HG03378 (cell line): Measurements from ENCODE around the gene CFAP100.

Experiments used
- ATAC-seq: cut with Tn5 transposase; IDR thresholded peaks from one replicate; pipeline ENCODE4 v1.9.1; 2021; ENCODE audit warnings: mild to moderate bottlenecking, moderate library complexity; ENCODE audit not compliant: unreplicated experiment

Gene CFAP100

DNA sequence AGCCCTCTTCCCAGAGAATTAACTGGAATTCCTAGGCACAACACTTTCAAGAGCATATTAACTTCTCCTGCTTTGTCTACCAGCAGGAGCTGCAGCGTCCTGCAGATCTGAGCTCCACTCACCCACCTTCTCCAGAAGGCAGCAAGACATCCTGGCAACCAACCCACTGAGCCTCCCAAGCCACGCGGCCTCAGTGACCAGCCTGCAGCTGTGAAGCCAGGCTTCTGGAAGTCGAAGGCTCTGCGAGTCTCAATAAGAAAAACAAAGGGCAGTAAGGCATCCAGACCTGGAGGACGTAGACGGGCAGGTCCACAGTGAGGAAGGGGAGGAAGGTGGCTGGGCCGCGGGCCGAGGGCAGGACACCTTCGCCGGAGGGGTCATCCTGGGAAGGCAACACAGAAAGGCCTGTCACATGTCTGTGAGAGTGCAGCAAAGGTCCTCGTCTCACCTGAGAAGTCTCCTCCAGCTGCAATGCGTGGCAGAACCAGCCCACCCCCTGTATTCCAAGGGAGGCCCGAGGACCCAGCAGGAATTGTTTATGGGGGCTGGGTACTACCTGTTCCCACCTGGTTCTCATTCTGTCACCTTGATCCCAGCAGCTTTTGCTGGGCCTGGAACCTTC lies 44.7 kb downstream of the CFAP100 start:
- no peak for ATAC-seq

DNA sequence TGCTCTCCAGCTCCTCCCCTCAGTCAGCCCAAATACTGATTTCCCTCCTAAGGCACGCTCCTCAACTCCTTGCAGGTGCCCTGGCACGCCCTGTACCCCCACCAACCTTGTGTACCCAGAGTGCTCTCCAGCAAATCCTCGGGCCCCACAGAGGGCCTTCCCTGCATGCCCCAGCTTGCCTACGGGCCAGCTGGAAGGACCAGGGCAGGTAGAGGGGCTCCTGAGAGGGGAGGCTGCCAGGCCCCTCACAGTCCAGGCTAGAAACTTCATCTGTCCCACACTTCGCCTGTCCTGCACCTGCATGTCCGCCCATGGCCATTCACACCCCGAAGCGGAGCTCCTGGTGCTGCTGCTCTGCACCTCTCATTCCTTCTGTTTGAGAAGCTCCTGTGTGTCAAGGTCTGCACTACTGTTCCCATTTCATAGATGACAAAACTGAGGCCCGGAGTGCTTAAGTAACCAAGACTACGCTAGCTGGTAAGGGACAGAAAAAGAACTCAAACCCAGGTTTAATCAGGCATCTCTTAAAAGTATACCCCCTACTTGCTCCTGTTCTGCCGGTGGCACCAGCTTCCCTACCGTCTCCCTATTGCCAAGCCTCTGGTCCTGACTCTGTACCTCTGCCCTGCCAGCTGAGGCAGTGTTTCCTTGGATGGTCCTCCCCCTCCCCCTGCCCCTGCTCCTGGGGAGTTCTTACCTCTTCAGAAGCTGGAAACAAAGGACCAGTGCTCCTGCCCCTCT lies 45.4 kb downstream of the CFAP100 start:
- no peak for ATAC-seq

DNA sequence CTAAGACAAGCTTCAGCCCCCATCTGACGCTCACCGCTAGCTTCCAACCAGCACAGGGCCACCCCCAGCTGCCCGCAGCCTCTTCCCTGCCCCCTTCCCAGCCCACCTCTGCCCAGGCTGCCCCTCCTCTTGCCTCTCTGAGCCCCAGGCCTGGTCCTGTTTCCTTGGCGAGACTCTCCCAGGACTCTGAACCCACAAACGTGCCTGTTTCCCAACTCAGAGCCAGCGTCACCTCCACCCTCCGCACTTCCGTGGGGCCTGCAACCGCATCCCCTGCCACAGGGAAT lies 45.9 kb downstream of the CFAP100 start:
- no peak for ATAC-seq

DNA sequence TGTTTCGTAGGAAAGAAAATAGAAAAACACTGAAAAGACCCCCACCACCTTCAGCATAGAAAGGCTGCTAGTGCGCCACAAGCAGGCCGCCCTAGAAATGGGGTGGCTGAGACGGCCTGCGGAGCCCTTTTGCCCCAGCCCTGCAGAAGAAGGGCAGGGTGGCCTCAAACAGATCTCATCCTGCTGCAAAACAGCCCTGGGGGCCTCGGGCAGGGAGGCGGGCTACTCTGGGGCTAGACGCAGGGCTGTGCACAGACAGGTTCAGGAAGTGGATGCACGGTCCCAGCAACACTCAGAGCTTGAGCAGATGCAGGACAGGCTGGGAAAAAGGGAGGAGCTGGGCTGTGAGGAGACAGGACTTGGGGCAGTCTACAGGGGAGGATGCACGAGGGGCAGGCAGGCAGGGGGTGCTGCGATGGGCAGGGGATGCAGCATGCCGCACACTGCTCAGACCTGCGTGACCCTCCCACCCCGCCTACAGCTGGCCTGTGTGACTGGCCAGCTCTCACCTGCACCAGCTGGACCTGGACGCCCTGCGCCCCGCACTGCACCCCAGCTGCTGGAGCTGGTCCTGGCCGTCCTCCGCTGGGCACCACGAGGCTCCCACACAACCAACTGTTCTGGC lies 46.7 kb downstream of the CFAP100 start:
- no peak for ATAC-seq

DNA sequence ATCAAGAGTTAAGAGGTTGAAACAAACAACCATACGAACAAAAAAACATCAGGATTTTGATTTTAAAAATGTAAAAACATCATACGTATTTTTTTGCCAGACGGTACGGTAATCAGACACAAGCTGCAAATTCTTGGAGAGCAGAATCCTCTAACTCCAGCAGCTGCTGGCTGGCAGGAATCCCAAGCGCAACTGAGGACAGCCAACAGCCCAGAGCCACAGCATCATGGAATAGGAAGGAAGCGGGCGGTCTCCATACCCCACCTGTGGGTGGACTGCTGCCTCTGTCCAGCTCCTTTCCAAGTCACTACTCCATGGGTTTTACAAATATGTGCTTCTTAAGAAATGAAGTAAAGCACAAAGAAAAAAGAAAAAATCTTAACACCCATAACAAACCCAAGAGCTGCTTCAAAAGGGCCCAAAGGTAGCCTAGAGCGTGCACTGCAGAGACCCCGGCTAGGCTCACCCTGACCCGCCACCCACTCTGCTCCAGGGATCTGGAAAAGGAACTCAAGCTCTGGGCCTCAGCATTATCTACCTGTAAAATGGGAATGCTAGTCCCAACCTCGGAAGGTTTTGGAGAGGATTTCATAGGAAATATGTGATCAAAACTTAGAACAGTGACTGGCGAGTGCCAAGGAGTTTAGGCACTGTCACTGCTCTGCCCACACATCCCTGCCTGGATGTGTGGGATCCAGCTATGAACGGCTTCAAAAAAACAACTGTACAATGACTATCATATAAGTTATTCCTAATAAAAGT lies 47.6 kb downstream of the CFAP100 start:
- ATAC-seq, result no peak

DNA sequence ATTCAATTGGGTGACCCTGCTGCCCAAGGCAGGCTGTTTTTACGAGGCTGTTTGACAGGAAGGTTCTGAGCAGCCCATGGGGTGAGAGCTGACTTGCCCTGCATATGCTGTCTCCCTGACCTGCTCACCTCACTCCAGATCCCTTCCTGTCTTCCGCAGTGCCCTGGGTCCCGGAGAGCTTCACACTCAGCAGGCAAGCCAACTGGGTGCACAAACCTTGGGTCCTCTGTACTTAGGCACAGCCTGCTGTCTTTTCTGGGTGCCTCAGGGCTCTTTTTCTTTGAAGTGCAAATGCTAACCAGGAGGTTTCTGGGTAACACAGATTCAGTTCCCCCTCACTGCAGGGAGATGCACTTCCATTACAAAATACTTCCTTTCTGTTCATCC lies 48.1 kb downstream of the CFAP100 start:
- no peak for ATAC-seq

DNA sequence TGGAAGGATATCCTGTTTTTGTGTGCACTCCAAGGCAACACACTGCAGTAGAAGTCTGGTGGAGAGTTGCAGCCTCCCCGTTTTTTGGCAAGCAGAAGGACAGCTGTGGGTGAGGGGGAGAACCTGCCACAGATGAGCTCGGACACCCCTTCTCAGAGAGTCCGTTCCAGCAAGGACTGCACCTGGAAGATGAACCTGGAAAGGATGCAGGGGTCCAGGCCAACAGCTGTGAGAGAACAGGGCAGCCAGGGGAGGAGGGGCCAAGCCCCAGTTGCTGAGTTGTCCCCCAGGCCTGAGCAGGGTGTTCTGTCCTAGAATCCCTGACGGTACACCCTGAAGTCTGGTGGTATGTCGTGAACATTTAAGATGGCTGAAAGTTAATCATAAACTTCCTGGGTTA lies 50.8 kb downstream of the CFAP100 start:
- no peak for ATAC-seq

DNA sequence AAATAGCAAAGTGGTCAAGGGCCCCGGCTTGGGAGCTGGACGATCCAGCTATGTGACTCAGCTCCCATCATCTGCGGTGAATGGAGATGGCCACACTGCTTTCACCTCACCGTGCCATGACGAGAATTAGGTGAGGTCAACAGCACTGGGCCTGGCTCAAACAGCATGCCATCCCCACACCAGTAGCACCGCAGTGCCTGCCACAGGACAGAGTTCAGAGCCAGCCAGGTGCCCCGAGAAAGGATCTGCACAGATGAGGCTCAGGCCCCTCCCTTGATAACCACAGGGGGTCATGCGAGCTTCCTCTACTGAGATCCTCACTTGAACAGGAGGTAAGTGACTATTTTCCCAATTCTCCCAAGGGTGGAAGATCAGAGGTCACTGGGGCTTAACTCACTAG lies 51.6 kb downstream of the CFAP100 start:
- ATAC-seq, result no peak

DNA sequence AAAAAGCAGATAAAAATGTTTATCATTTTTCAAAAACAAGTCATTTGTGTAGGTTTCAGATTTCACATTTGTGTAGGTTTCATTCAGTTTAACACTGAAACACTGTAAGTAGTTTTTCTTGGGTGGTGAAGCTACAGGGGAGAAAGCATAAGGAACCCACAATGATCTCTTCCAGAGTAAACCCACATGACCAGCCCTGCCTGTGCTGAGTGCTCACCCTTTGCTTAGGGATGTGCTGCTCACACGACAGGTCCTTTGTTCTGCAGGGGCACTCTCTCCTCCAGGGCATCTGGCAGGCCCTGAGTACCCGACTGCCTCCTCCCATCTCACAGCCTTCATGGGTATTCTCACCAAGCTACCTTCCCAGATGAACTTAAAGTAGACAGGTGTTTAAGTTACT lies 52.1 kb downstream of the CFAP100 start:
- no peak for ATAC-seq

DNA sequence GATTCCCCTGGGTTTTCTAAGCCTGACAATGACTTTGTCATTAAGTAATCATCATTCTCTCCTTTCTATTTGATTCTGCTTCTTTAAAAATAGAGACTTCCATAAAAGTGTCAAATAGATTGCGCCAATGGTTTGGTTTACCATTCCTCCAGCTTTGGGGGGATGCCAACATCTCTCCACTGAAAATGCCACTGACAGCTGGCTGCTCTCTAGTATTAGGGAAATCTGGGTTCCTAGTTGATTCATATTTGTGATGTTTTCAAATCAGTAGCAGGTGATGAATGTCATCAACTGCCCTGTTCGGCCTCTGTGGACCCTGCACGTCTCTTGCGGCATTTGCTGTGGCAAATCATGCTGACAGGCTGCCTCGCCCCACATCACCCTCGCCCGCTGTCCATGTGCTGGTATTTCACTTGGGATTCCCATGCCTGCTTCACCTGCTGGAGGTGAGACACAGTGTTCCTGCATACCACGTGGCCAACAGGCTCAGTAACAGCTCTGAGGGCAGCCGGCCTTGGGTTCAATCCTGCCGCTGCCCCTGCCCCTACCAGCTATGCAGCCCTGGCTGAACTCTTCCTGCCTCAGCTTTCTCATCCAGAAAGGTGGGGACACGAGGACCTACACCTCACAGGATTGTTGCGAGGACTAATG lies 52.9 kb downstream of the CFAP100 start:
- no peak for ATAC-seq

DNA sequence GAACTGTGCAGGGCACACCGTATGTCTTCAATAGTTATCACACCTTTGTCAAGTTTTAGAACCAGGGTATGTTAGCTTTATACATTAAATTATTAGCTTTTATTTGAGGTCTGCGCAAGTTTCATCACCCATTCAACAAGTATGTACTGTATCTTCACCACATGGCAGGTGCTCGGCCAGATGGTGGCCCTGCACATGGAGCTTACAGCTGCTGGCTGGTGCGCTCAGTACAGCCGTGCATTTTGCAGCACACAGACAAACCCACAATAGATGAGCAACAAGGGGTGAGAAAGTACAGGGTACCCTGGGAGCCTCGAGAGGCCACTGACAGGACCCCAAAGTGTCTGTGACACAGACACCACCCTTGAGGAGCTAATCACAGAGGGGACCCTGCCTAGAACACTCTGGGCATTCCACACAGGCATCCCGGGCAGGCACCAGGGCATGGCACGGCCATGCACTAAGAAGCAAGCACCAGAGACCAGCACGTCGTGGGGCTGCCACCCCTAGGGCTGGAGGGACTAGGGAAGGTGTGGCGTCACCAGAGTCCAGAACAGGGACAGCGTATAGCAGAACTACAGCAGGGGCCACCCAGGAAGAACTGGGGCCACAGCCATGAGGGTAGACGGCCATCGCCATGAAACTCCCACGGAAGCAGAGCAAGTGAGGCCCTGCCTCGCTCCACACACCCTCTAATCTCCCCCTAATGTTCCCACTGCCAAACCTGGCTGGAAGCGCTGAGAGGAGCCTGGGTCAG lies 53.6 kb downstream of the CFAP100 start:
- ATAC-seq, result no peak

DNA sequence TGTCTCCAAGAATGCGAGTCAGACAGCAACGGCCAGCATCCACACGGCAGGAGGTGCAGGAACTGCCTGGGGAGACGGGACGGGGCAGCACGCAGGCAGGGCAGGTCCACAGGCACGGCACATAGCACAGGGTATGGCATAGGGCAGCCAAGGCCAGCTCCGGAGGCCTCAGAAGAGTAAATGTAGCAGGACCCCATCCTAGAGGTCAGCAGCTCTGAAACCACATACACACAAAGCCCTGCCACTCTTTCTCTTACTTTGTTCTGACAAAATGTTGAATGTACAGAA lies 54.1 kb downstream of the CFAP100 start:
- no peak for ATAC-seq

DNA sequence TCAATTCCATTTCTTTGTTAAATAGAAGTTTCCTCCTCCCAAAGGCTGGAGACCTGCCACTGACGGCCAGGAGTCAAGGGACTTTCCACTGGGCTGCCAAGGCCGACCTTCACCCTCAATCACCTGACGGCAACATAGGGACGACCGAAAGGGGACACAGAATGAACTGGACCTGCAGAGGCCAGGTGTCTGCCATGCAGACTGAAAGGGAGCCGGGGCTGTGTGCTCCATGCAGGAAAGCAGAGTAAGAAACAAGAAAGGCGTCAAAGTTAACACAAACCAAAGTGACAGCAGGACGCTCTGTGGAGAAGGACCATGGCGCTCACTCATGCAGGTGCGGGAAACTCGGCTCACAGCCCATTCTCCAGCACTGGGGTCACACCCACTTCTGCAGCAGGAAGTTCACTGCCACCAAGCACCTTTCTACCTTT lies 54.9 kb downstream of the CFAP100 start:
- no peak for ATAC-seq

DNA sequence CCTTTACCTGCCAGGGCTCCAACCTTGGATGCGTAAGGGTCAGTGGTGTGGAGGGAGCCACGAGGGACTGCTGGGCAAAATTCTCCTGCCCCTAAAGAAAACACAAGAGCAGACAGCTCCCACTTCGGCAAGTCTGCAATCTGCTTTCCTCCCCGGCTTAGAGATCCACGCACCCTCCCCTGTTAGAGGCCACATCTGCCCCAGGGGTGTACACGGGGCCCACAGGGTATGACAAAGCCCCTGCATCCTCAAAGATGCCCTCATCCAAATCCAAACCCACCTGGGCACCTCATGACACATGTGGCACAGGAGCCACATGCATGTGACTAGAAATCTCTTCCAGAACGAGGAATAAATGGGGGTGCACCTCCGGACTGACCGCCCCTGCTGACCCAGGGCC lies 55.5 kb downstream of the CFAP100 start:
- no peak for ATAC-seq

DNA sequence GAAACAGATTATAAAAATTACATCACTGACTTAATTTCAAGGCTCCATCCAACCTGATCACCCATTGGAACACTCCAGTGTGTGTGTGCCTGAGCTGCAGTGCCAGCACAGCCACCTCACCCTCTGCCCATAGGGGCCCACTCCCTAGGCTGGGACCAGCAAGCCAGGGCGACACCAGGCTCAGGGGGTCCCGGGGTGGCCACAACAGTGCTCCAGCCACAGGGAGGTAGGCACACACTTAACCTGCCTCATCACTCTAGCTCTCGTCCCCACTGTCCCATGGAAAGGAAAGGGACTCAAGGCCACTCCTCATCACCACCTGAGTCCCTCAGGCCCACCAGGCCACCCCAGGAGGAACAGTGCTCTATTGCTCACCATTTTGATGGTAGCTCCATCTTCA lies 56.0 kb downstream of the CFAP100 start:
- ATAC-seq, result no peak

DNA sequence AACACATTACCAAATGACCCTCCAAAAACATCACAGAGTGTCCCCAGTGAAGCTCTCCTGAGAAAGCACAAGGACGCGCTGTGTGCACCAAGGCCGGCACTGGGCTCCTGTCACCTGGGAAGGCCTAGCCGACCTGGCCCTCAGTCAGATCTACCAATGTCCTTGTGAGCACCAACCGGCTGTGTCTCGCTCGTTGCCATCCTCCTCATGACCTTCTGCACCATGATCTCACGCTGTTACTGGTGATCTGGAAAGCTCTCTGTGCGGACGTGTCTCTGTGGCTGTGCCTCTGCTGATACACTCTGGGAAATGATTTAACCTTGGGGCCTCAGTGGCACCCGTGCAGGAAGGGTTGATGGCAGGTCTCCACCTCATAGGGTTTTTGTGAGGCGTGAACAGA lies 56.8 kb downstream of the CFAP100 start:
- ATAC-seq, result no peak

DNA sequence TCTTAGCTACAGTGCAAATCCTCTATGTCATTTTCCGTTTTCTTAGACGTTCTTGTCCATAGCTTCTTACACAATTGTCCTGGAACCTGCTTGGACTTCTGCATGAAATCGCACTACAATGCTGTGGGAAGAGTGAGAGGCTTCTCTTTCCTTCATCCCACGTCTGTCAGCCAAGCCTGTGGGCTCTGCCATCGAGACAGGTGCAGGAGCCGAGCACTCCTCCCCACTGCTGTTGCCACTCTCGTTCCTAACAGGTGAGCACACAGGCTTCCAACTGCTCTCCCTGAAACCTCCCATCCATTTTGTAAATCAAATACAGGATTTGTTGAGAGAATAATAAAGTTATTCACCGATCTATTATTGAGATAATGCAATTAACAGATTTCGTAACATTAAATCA lies 57.5 kb downstream of the CFAP100 start:
- no peak for ATAC-seq

DNA sequence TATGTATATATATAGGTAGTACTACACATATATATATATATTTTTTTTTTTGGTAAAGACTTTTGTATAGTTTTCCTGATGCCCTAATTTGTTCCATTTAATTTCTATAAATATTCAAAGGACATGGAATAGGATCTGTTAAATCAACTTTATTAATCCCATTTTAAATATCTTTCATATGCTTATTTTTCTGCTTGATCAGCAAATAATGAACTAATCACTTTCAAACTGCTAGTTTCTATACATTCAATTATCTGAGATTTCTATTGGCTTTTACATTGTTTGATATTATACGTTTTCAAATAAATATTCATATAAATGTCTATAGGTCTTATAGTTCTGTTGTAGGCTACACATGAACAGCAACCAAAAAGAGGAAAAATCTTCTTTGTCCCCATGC lies 59.3 kb downstream of the CFAP100 start:
- ATAC-seq, result no peak

DNA sequence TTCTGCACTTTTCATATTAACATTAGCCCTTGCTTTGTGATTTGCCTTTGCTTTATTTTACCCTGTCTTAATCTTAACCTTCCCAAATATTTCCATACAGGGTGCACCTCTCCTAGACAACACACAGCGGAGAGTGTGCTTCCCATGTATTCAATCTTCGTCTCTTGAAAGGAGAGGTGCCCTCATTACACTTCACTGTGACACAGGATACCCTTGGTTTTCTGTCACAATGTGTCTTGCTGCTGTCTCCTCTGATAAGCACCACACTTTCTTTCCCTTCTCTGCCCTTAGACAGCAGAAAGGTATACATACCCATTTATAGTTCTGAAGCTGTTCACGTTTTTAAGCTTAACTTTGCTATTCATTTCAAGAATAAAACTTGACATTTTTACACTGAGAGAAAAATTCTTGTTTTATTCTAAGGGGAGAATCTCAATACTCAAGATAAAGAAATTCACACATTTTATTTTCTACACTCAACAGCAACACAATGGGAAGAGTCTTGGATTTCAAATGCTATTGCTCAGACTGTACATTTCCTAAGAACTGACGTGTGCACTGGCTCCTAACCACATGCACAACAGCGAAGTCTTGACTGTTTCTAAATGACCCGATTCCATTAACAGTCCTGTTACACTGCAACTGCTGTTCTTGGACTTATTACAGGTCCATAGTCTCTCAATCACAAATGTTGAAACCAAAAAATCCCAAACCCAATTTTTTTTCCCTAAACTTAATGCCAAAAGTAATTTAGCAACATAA lies 59.9 kb downstream of the CFAP100 start:
- ATAC-seq, result no peak

DNA sequence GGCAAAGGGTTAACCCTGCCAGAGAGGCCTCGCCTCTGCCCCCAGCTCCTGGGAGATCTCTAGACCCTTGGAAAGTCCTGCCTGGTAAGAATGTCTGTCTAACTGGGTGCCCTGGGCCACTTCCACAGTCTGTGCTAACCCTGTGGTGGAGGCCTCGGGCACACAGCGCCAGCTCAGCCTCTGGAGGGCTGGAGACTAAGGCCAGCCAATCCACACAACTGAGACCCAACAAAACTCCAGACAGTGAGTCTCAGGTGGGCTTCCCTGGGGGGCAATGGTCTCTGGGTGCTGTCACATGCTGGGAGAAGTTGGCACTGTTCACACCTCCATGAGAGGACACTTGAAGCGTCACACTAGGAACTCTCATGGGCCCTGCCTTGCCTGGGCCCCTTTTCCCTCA lies 61.5 kb downstream of the CFAP100 start:
- ATAC-seq, result no peak
